Esophagus squamous epithelium (tissue), 4 donors: ENCODE results near the gene FBXO42.

ENCODE experiments used
- CTCF ChIP-seq, 6 experiments: fragments of 450-650 bp in 4 of 6; fragments of 200-600 bp in 2 of 6; sonication (generic) in 2 of 6; IDR thresholded peaks; one replicate each; pipeline ENCODE4 v1.5.1; 2016 to 2019; ENCODE audit warnings: antibody characterized with exemption in 6 of 6, mild to moderate bottlenecking in 4 of 6, moderate library complexity in 4 of 6
- POLR2A ChIP-seq, 4 donors: fragments of 450-650 bp; IDR thresholded peaks; one replicate each; pipeline ENCODE4 v1.6.1; 2017; ENCODE audit warnings: antibody characterized with exemption in 4 of 4, mild to moderate bottlenecking in 4 of 4, moderate library complexity in 3 of 4

DNA sequence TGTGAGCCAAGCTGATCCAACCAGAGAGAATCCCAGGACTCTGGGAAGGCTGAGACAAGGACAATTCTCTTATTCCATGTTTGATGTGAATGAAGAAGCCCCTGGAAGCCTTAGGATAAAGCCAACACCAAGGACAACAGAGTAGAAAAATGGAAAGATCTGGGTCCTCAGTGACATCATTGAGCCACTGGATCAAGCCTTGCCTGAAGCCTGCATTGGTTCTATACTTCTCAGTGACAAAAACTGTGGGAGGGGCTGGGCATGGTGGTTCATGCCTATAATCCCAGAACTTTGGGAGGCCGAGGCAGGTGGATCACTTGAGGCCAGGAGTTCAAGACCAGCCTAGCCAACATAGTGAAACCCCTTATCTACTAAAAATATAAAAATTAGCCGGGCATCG, 155.4 kb downstream of the FBXO42 start:
- no peak for TF ChIP-seq POLR2A (IDR thresholded peaks at IDR 0.05)
- TF ChIP-seq CTCF (IDR thresholded peaks at IDR 0.05) = no peak
